GM10248 (cell line): Measurements from ENCODE around the gene PLB1.
"Not testable (repeated sequence)": the region's sequence is repeated elsewhere in the genome, so short reads cannot be mapped to it uniquely, and the experiment has no call there.

ENCODE experiments used
- CTCF ChIA-PET: fragments of 300-600 bp; sonication (Branson Sonifier 250); formaldehyde crosslinking; extraction: SDS; loops from one replicate; lab custom pipeline; 2021; ENCODE audit warnings: antibody characterized with exemption; lab: Yijun Ruan, JAX
- POLR2A ChIA-PET: fragments of 350-650 bp; sonication (Branson Sonifier 250); formaldehyde crosslinking; extraction: SDS; loops from one replicate; lab custom pipeline; 2020; ENCODE audit warnings: antibody characterized with exemption; lab: Yijun Ruan, JAX
- DNase-seq: peaks from one replicate; pipeline ENCODE4 v3.0.0; 2012; ENCODE audit errors: extremely low spot score
- TF ChIP-seq, protein P1 (sequence below): IDR thresholded peaks from 2 replicates; pipeline ENCODE4 v1.5.1; 2012; ENCODE audit warnings: mild to moderate bottlenecking, low read depth; ENCODE audit errors: extremely low read depth, missing control alignments, control extremely low read depth

Gene PLB1

DNA sequence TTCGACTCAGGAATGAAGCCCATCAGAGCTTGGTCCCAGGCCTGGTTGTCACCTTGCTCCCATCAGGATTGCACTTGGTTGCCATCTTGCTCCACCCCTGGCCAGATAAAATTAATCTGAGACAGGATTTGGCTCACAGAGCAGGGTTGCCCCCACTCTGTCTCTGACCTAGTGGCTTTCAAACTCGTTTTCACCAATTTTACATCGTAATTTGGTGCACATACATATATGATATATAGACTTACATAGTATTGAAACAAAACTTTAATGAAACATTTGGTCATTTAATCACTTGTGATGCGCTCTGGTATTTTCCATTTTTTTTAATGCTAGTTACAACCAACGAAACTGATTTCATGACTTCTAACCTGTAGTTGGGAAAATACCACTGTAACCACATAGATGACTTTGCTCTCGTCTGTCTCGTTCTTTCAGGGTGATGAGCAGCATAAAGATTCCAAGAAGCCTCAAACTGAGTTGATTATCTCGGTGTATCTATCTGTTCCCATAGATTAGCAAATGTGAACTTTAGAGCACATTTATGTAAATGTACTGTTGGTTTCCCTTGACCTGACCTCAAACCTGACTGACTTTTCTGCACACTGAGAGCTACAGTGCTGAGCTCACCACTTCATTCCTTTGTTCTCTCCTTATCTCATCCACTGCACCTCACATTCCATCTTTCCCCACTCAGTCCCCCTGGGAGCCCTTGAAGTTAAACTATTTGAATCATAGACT, 30.5 kb upstream of the PLB1 start:
- POLR2A ChIA-PET = no interaction called here
- no peak for DNase-seq
- CTCF ChIA-PET = interaction anchor here (1.1 kb wide), 1 partner anchor 13 kb away, joined by 3 read pairs; no protein-coding TSS in a partner anchor
- TF ChIP-seq, protein P1, sequence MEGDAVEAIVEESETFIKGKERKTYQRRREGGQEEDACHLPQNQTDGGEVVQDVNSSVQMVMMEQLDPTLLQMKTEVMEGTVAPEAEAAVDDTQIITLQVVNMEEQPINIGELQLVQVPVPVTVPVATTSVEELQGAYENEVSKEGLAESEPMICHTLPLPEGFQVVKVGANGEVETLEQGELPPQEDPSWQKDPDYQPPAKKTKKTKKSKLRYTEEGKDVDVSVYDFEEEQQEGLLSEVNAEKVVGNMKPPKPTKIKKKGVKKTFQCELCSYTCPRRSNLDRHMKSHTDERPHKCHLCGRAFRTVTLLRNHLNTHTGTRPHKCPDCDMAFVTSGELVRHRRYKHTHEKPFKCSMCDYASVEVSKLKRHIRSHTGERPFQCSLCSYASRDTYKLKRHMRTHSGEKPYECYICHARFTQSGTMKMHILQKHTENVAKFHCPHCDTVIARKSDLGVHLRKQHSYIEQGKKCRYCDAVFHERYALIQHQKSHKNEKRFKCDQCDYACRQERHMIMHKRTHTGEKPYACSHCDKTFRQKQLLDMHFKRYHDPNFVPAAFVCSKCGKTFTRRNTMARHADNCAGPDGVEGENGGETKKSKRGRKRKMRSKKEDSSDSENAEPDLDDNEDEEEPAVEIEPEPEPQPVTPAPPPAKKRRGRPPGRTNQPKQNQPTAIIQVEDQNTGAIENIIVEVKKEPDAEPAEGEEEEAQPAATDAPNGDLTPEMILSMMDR = no peak

DNA sequence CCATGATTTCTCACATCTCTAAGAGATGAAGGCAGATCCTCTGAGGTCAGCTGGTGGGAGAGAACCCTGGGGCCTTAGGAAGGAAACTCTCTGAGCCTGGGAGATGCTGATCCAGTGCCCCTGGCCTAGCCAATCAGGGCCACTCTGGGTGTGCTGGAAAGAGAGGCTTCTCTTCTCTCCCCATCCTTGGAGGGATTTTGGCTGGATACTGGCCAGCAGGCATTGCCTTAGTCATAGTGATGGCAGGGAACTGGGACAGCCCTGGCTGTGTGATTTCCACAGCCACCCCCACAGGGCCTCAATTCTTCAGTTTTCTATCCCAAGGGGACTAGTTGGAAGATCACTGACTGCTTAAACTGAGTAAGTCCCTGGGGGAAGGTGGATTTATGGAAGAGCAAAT, 26.6 kb upstream of the PLB1 start:
- ChIA-PET POLR2A (no interaction called here), CTCF (interaction anchor here (1.7 kb wide), 1 partner anchor 17 kb away, joined by 5 read pairs; no protein-coding TSS in a partner anchor)
- TF ChIP-seq, protein P1 = no peak
- no peak for DNase-seq

DNA sequence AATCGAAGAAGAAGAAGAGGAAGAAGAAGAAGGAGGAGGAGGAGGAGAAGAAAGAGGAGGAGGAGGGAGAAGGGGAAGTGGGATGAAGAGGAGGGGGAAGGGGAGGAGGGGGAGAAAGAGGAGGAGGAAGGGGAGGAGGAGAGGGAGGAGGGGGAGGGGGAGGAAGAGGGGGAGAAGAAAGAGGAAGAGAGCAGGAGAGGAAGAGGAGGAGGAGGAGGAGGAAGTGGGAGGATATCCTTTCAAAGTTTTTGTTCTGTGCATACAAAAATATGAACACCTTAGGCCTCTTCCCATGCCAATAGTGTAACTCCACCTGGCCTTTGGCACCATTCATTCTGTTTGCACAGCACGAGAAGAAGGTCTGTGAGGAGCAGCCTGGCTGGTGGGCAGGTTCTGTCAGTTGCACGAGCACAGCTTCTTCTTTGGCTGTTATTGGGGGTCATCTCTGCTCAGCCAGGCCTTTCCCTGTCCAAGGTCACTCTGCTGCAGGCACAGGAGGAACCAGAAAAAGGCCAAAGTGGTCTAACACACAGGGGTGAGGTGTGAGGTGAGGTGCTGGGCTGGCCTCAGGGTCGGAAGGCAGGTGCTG, 25.8 kb upstream of the PLB1 start:
- ChIA-PET CTCF (interaction anchor here (1.1 to 1.7 kb wide), 2 partner anchors 17 to 716 kb away, joined by 3 to 5 read pairs; no protein-coding TSS in a partner anchor), POLR2A (no interaction called here)
- DNase-seq = no peak

DNA sequence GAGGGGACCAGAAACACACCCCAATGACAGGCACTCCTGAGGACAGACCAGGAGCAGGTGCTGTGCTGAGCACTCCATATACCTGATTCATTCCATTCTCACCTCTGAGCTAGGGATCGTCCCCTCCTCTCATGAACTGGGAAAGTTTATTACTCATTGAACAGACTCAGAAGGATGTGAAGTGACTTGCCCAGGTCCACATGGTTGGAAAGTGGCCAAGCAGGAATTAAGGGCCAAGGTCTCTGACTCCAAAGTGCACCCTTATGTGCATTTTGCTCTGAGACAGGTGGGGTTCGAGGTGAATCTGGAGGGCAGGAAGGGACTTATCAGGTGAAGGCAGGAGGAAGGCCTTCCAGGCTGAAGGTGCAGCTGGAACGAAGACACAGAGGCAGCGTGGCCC, 25.1 kb upstream of the PLB1 start:
- ChIA-PET POLR2A (no interaction called here), CTCF (interaction anchor here (1.1 to 1.7 kb wide), 2 partner anchors 18 to 717 kb away, joined by 3 to 5 read pairs; no protein-coding TSS in a partner anchor)
- TF ChIP-seq, protein P1 = no peak
- no peak for DNase-seq

More for the DNA sequence above, 25.8 kb upstream of the PLB1 start:
- TF ChIP-seq, protein P1 = no peak

DNA sequence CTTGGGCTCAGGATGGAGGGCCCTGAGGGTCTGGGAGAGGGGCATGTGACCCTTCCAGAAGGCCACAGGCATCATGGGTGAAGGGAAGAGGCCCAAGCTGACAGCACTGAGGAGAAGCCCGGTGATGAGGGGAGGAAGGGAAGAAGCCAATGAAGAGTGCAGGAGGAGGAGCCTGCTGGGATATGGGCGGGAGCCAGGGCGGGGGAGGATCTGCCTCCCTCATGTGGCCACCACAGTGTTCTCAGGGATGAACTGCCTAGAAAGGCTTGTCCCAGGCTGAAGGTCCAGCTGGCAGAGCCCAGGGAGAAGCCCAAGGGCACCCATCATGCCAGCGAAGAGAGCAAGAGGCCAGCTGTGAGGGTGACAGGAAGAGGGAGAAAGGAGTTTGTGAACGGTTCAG, 24.6 kb upstream of the PLB1 start:
- DNase-seq = no peak
- TF ChIP-seq, protein P1 = no peak
- POLR2A ChIA-PET = no interaction called here
- CTCF ChIA-PET = interaction anchor here (1.1 kb wide), 1 partner anchor 717 kb away, joined by 3 read pairs; no protein-coding TSS in a partner anchor

DNA sequence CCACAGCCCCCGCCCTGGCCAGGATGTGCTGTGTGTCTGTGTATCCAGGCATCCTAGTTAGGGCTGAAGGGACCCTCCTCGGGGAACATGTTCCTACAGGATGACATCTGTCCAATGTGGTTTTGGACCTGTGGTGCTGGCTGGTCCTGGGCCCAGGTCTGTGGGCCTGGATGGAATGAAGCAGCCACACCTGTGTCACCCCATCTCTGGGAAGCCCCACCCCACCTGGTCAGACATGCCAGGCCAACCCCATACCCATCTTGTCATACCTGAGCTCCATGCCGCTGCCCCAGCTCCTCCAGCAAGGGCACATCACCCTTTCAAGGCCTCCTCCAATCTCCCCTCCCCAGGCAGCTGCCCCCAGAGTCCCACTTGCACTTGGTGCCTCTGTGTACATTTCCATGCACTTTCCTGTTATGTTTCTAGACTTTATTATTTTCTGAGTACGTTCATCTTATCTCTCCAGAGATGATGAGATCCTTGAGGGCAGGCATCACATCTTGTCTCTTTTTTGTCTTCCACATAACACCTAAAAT, 24.1 kb upstream of the PLB1 start:
- no peak for DNase-seq
- TF ChIP-seq, protein P1 = no peak
- CTCF ChIA-PET = no interaction called here
- POLR2A ChIA-PET = no interaction called here

DNA sequence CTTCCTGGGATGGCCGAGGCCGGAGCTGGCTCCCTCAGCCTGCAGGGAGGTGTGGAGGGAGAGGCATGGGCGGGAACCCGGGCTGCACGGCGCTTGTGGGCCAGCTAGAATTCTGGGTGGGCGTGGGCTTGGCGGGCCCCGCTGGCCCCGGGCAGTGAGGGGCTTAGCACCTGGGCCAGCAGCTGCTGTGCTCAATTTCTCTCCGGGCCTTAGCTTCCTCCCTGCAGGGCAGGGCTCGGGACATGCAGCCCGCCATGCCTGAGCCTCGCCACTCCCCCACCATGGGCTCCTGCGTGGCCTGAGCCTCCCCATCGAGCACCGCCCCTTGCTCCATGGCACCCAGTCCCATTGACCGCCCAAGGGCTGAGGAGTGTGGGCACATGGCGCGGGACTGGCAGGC, 23.2 kb upstream of the PLB1 start:
- ChIA-PET POLR2A (interaction anchor here (0.6 kb wide), 1 partner anchor 159 kb away, joined by 3 read pairs; no protein-coding TSS in a partner anchor), CTCF (interaction anchor here (1.0 to 1.5 kb wide), 2 partner anchors 12 to 20 kb away, joined by 3 to 4 read pairs; no protein-coding TSS in a partner anchor)
- not testable (repeated sequence) for DNase-seq
